Activated B cell treated with CpG ODN at 0.5 μM for 24 hours (primary cell): ENCODE measurements around the gene FLNB. TPM values are rescaled to one million over a fixed set of nuclear protein-coding genes. Genes with fewer than 3 reads are reported as not detected.

Source experiments
- ATAC-seq: fragments of 200-7000 bp; cut with Tn5 transposase; one replicate; pipeline ENCODE4 v1.10.0; 2021; ENCODE audit warnings: low read depth, mild to moderate bottlenecking, moderate library complexity
- CTCF ChIA-PET: fragments of 350-600 bp; sonication (Branson Sonifier 250); formaldehyde crosslinking; loops from one replicate; lab custom pipeline; 2021; ENCODE audit warnings: antibody characterized with exemption; lab: Charles Lee
- POLR2A ChIA-PET: fragments of 350-600 bp; sonication (Branson Sonifier 250); formaldehyde crosslinking; loops from one replicate; lab custom pipeline; 2021; ENCODE audit warnings: antibody characterized with exemption; lab: Charles Lee
- DNase-seq: peaks from one replicate; pipeline ENCODE4 v3.0.0; 2022
- H3K27ac Mint-ChIP-seq: one replicate; pipeline ENCODE4 v1.8.0; 2020; ENCODE audit warnings: mixed read lengths
- H3K27me3 Mint-ChIP-seq: one replicate; pipeline ENCODE4 v1.8.0; 2021; ENCODE audit warnings: mixed read lengths
- H3K36me3 Mint-ChIP-seq: one replicate; pipeline ENCODE4 v1.8.0; 2021; ENCODE audit warnings: low read depth, mixed read lengths
- H3K4me1 Mint-ChIP-seq: one replicate; pipeline ENCODE4 v1.8.0; 2021; ENCODE audit warnings: mixed read lengths
- H3K4me3 Mint-ChIP-seq: one replicate; pipeline ENCODE4 v1.8.0; 2020; ENCODE audit warnings: mild to moderate bottlenecking, mixed read lengths
- H3K9me3 Mint-ChIP-seq: one replicate; pipeline ENCODE4 v1.8.0; 2020; ENCODE audit warnings: mixed read lengths
- CTCF ChIP-seq: fragments of 200-600 bp; IDR thresholded peaks from one replicate; pipeline ENCODE4 v1.8.0; 2022; ENCODE audit warnings: antibody characterized with exemption, mild to moderate bottlenecking
- intact Hi-C: fragments of 100-400 bp; cut with micrococcal nuclease; formaldehyde crosslinking; loops from one replicate; pipeline ENCODE4 v1.15.1; 2024
- total RNA-seq: library from RNA; stranded (reverse); gene quantifications from 2 replicates; pipeline ENCODE4 v1.2.3, GENCODE V29; 2022

Gene FLNB
- 13.4 and 16.7 TPM in 2 replicates for total RNA-seq

- ATAC-seq = peak; percentile 93
- Mint-ChIP-seq H3K9me3 (no peaks in the 10 kb centered on the region), H3K4me3 (peak within 1 kb of the TSS; percentile 95), H3K27ac (peak within 1 kb of the TSS; percentile 73), H3K36me3 (peaks cover 3% of the 10 kb centered on the region), H3K4me1 (peaks cover 16% of the 10 kb centered on the region), H3K27me3 (no peaks in the 10 kb centered on the region)
- POLR2A ChIA-PET = interaction anchor here (0.5 to 1.3 kb wide), 3 partner anchors 23 to 170 kb away, joined by 4 to 8 read pairs (median 4); no protein-coding TSS in a partner anchor
- DNase-seq = peak; percentile 72
- CTCF ChIA-PET = interaction anchor here (0.7 to 2.3 kb wide), 9 partner anchors 24 to 291 kb away, joined by 3 to 9 read pairs (median 4); no protein-coding TSS in a partner anchor
- no peak for TF ChIP-seq CTCF
- intact Hi-C loops = loop anchor here (1.0 to 10.0 kb wide), 8 partner anchors 24 to 626 kb away; partner anchors contain the start of genes ABHD6, ARF4, HTD2 and RPP14
Observed at GRCh38 chr3:58008141-58009025, at the start of gene FLNB. Gene FLNB (plus strand): TSS chr3:58008422. CDS start chr3:58008565, 143 bp downstream.

DNA sequence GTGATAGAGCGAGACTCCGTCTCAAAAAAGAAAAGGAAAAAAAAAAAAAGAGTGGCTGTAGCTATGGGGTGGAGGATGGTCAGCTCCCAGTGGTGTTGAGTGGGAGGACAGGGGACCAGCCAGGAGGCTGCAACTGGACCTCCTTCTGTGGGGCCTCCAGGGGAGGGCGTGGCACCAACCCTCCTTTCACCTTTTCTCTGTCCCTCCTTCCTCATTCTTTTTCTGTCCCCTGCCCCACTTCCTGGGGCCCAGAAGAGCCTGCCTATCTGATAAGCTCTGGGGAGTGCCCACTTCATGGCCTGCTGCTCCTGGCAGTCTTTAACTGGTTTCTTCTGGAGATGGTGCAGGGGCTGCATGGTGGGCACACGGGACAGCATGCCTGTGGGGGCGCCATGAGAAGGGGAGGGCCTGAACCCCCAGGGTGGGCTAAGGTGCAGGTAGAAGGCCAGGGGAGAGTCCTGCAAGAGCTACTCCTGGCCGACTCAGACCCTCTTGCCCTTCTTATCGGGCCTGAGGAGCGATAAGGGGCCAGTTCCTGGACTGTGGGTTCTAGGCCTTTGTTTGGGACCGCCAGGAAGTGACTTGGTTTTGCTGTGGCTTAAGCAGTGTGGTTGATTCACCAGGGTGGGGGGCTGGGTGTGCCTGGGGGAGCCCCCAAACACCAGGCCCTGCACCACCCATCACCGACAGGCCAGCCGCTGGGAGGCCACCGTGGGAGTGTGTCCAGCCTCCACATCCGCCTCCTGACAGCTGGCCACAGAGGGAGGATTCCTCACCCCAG, 49.4 kb upstream of the FLNB start:
- no peaks in the 10 kb centered on the region for H3K9me3 Mint-ChIP-seq
- DNase-seq (no peak), ATAC-seq (no peak)
- ChIA-PET CTCF (no interaction called here), POLR2A (interaction anchor here (0.6 kb wide), 1 partner anchor 92 kb away, joined by 4 read pairs; no protein-coding TSS in a partner anchor)
- intact Hi-C loops = no loop called here
- H3K4me3 Mint-ChIP-seq = peak overlapping the region; percentile 28
- TF ChIP-seq CTCF = no peak
- H3K4me1 Mint-ChIP-seq = peaks cover 19% of the 10 kb centered on the region
- no peak overlapping the region for H3K27ac Mint-ChIP-seq
- no peaks in the 10 kb centered on the region for H3K36me3 Mint-ChIP-seq
- no peaks in the 10 kb centered on the region for H3K27me3 Mint-ChIP-seq

GRCh38 chr3:57959423-57960173, 48.6 kb upstream of the FLNB start:
- intact Hi-C loops = loop anchor here (5.0 kb wide), 1 partner anchor 218 kb away; no protein-coding TSS in a partner anchor
- no peak for TF ChIP-seq CTCF
- no peak overlapping the region for H3K27ac Mint-ChIP-seq
- DNase-seq (no peak), ATAC-seq (no peak)
- H3K4me1 Mint-ChIP-seq = peaks cover 19% of the 10 kb centered on the region
- H3K4me3 Mint-ChIP-seq = peak overlapping the region; percentile 26
- H3K27me3 Mint-ChIP-seq = no peaks in the 10 kb centered on the region
- CTCF ChIA-PET = no interaction called here
- no peaks in the 10 kb centered on the region for H3K9me3 Mint-ChIP-seq
- H3K36me3 Mint-ChIP-seq = no peaks in the 10 kb centered on the region
- POLR2A ChIA-PET = no interaction called here

- Mint-ChIP-seq H3K4me3 (no peak overlapping the region), H3K27me3 (no peaks in the 10 kb centered on the region), H3K4me1 (peaks cover 19% of the 10 kb centered on the region), H3K36me3 (no peaks in the 10 kb centered on the region), H3K27ac (no peak overlapping the region), H3K9me3 (no peaks in the 10 kb centered on the region)
- intact Hi-C loops = loop anchor here (5.0 kb wide), 1 partner anchor 217 kb away; no protein-coding TSS in a partner anchor
- ATAC-seq (no peak), DNase-seq (no peak)
- no peak for TF ChIP-seq CTCF
- ChIA-PET CTCF (no interaction called here), POLR2A (no interaction called here)
Observed at GRCh38 chr3:57960174-57960505, 48.1 kb upstream of the FLNB start.
